ENCODE results near the gene VWA2.

Gene VWA2

DNA sequence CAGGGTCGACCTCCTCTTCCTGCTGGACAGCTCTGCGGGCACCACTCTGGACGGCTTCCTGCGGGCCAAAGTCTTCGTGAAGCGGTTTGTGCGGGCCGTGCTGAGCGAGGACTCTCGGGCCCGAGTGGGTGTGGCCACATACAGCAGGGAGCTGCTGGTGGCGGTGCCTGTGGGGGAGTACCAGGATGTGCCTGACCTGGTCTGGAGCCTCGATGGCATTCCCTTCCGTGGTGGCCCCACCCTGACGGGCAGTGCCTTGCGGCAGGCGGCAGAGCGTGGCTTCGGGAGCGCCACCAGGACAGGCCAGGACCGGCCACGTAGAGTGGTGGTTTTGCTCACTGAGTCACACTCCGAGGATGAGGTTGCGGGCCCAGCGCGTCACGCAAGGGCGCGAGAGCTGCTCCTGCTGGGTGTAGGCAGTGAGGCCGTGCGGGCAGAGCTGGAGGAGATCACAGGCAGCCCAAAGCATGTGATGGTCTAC is 46.9 kb downstream of the VWA2 start:
- no peak for TF ChIP-seq GATA3 (IDR thresholded peaks at IDR 0.05; ENCODE audit: low read depth, low read length)
- TF ChIP-seq GATA2 (IDR thresholded peaks at IDR 0.05; ENCODE audit: low read depth, low read length): no peak

DNA sequence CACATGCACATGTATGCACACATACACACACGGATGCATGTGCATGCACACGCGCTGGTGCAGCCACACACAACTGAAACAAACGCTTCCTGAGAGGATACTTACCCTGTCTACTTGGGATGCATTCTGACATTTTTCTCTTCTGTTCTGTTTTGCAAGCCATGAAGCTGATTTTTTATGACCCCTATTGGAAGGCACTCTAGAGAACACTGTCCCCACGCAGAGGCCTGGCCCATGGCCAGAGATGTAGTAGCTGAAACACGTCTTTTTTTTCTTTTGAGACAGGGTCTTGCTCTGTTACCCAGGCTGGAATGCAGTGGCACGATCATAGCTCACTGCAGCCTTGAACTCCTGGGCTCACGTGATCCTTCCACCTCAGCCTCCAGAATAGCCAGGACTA is 47.9 kb downstream of the VWA2 start:
- TF ChIP-seq GATA2 (IDR thresholded peaks at IDR 0.05; ENCODE audit: low read depth, low read length) (no peak), GATA3 (IDR thresholded peaks at IDR 0.05; ENCODE audit: low read depth, low read length) (no peak)

DNA sequence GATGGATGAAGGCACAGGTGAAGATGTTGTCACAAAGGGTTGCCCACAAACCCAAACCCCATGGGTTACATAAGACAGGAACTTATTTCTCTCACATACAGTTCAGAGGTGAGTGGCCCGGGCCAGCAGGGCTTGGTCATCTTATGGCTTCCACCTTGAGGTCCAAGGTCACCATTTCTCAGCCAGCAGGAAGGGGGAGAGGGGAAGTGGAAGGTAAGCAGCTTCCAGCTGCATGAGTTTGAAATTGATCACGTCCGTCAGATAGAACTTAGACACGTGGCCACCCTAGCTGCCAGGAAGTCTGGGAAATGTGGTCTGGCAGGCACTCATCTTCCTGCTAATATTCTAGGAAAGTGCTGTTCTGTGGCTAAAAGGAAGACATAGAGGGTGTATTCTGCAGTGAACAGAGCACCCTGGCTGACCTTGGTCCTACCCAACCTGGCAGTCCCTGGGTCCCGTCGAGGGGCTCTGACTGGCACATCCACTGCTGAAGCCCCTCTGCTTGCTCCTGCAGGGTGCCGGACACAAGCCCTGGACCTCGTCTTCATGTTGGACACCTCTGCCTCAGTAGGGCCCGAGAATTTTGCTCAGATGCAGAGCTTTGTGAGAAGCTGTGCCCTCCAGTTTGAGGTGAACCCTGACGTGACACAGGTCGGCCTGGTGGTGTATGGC is 49.5 kb downstream of the VWA2 start:
- no peak for TF ChIP-seq GATA2 (IDR thresholded peaks at IDR 0.05; ENCODE audit: low read depth, low read length)
- TF ChIP-seq GATA3 (IDR thresholded peaks at IDR 0.05; ENCODE audit: low read depth, low read length): no peak

DNA sequence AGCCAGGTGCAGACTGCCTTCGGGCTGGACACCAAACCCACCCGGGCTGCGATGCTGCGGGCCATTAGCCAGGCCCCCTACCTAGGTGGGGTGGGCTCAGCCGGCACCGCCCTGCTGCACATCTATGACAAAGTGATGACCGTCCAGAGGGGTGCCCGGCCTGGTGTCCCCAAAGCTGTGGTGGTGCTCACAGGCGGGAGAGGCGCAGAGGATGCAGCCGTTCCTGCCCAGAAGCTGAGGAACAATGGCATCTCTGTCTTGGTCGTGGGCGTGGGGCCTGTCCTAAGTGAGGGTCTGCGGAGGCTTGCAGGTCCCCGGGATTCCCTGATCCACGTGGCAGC is 50.0 kb downstream of the VWA2 start:
- TF ChIP-seq GATA2 (IDR thresholded peaks at IDR 0.05; ENCODE audit: low read depth, low read length) (no peak), GATA3 (IDR thresholded peaks at IDR 0.05; ENCODE audit: low read depth, low read length) (no peak)

DNA sequence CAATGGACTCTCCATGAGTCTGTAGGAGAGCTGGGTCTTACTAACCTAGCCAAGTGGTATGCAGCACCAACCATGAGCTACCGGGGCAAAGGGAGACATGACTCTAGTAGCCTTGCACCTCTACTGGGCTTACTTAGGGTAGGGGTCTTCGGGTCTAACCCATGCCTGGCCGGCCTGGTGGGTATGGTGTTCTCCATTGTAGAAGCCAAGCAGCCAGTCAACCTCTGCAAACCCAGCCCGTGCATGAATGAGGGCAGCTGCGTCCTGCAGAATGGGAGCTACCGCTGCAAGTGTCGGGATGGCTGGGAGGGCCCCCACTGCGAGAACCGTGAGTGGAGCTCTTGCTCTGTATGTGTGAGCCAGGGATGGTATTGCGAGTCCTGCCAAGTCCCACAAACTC is 51.0 kb downstream of the VWA2 start:
- TF ChIP-seq GATA3 (IDR thresholded peaks at IDR 0.05; ENCODE audit: low read depth, low read length): no peak
- TF ChIP-seq GATA2 (IDR thresholded peaks at IDR 0.05; ENCODE audit: low read depth, low read length): no peak

DNA sequence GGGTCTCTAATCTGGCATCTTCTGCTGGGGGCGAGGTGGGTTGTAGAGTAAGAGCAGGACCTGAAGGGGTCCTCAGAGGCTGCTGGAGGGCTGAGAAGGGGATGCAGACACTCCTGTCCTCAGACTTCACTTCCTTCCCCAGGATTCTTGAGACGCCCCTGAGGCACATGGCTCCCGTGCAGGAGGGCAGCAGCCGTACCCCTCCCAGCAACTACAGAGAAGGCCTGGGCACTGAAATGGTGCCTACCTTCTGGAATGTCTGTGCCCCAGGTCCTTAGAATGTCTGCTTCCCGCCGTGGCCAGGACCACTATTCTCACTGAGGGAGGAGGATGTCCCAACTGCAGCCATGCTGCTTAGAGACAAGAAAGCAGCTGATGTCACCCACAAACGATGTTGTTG is 52.0 kb downstream of the VWA2 start:
- TF ChIP-seq GATA3 (IDR thresholded peaks at IDR 0.05; ENCODE audit: low read depth, low read length): no peak
- TF ChIP-seq GATA2 (IDR thresholded peaks at IDR 0.05; ENCODE audit: low read depth, low read length): no peak

DNA sequence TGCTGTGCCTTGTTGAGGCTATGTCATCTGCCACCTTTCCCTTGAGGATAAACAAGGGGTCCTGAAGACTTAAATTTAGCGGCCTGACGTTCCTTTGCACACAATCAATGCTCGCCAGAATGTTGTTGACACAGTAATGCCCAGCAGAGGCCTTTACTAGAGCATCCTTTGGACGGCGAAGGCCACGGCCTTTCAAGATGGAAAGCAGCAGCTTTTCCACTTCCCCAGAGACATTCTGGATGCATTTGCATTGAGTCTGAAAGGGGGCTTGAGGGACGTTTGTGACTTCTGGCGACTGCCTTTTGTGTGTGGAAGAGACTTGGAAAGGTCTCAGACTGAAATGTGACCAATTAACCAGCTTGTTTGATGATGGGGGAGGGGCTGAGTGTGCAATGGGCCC is 52.5 kb downstream of the VWA2 start:
- no peak for TF ChIP-seq GATA3 (IDR thresholded peaks at IDR 0.05; ENCODE audit: low read depth, low read length)
- TF ChIP-seq GATA2 (IDR thresholded peaks at IDR 0.05; ENCODE audit: low read depth, low read length): no peak

DNA sequence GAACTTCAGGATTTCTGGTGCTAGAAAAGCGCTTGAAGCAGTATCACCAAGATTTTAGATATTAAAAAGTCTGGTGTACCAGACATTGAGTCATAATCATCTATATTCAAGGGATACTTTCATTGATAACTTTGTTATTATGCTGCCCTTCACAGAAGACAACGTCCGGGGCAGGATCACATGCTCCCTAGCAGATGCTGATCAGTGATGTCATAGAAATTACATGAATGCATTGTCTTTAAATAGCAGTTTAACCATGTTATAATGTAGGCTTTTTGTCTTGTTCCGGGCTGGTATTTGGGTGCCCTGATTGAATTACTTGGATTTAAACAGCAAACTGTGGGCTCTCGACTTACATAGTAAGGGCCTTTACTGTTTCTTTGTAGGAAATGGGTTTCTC is 54.0 kb downstream of the VWA2 start:
- TF ChIP-seq GATA2 (IDR thresholded peaks at IDR 0.05; ENCODE audit: low read depth, low read length): no peak
- no peak for TF ChIP-seq GATA3 (IDR thresholded peaks at IDR 0.05; ENCODE audit: low read depth, low read length)

DNA sequence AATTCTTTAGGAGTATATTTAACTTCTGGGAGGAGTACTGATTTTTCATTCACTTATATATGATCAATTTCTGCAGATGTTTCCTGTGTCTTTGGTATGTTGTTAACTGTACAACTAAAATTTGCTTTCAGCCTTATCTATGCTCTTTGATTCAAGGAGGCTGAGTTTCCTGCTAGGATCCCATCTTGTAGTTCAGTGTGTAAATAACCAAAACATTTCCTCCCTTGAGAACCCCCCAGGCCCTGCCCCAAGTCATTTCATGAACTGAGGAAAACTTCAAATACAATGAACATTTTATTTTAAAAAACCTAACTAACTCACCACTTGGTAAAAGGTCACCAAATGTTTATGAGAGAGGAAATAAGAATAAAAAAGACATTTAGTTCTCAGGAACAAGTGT is 55.5 kb downstream of the VWA2 start:
- TF ChIP-seq GATA2 (IDR thresholded peaks at IDR 0.05; ENCODE audit: low read depth, low read length): no peak
- TF ChIP-seq GATA3 (IDR thresholded peaks at IDR 0.05; ENCODE audit: low read depth, low read length): no peak

DNA sequence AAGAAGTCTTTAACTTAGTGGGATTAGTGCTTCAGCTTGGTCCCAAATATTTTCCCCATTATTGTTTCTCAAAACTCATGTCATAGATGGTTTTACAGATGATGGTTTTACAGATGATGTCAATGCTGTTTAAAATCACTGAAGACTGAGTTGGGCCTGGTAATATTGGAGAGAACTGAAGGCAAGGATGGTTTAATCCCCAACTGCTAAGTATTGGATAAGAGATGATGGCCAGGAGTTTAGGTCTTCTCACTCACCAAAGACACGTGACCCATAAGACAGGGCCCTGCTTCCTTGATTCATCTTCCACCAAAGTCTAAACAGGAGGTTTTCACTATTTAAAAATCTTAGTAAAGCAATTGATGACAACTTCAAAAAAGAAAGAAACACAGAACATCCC is 56.3 kb downstream of the VWA2 start:
- no peak for TF ChIP-seq GATA2 (IDR thresholded peaks at IDR 0.05; ENCODE audit: low read depth, low read length)

DNA sequence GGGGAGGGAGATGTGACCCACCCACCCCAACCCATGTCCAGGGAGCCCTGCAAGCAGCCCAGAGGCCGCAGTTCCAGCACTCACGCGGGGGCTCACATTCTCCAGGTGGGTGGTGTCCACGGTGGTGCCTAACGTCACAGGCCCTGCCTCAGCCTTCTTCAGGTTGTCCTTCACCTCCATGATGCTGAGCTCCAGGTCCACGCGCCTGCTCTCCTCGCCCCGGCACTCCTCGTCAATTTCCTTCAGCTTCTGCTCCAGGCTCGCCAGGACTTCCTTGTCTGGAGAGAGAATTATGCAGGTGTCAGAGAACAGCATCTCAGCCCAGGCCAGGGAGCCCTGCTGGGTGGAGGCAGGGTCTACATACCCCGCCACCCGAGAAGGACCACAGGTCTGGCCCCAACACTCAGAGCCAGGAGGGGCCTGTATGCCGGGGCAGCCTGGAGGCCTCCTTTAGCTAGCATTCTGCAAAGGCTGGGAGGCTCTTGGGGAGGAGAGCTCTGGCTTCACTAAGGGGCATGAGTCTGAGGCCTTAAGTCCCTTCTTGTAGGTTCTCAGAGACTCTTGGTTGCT is 58.2 kb downstream of the VWA2 start:
- TF ChIP-seq GATA3 (IDR thresholded peaks at IDR 0.05; ENCODE audit: low read depth, low read length): no peak
- TF ChIP-seq GATA2 (IDR thresholded peaks at IDR 0.05; ENCODE audit: low read depth, low read length): no peak

DNA sequence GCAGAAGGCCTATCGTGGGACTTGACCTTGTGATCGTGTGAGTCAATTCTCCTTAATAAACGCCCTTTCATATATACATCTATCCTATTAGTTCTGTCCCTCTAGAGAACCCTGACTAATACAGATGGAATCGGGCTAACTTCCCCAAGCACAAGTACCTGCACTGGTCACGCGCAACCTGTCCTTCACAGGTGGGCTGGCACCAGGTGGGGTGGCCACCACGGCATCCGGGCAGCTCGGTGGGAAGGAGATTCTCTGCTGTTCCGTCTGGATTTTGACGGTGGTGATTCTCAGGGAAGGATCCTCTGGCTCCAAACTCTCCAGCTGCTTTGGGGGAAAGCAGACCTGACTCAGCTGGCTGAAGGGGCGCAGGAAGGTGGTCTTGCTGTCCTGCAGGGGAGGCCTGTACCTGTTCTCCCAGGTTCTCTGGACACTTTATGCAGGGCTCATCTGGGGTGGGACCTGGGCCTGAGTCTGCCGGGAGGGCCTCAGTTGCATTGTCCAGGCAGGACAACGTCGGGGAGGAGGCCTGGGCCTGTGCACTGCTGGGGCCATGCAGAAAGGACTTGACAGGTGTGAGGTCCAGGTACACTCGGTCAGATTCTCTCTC is 61.1 kb downstream of the VWA2 start:
- TF ChIP-seq GATA2 (IDR thresholded peaks at IDR 0.05; ENCODE audit: low read depth, low read length): no peak
- no peak for TF ChIP-seq GATA3 (IDR thresholded peaks at IDR 0.05; ENCODE audit: low read depth, low read length)

DNA sequence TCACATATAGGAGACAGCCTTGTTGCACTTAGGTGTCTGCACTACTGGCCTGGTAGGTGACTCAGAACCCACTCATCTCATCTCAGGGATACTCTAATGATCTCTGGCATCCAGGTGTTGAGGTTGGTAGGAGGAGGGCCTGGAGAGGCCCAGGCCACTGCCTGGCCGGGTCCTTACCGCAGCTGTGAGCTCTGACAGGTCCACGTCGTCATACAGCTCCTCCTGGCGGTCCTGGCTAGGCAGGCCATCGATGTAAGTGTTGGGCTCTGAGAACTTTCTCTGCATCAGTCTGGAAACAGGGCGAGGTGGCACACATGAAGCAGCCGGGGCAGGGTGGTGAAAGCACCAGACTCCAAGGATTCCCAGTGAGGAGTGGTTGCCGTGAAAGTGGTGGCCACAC is 62.1 kb downstream of the VWA2 start:
- TF ChIP-seq GATA3 (IDR thresholded peaks at IDR 0.05; ENCODE audit: low read depth, low read length): no peak
- TF ChIP-seq GATA2 (IDR thresholded peaks at IDR 0.05; ENCODE audit: low read depth, low read length): no peak

DNA sequence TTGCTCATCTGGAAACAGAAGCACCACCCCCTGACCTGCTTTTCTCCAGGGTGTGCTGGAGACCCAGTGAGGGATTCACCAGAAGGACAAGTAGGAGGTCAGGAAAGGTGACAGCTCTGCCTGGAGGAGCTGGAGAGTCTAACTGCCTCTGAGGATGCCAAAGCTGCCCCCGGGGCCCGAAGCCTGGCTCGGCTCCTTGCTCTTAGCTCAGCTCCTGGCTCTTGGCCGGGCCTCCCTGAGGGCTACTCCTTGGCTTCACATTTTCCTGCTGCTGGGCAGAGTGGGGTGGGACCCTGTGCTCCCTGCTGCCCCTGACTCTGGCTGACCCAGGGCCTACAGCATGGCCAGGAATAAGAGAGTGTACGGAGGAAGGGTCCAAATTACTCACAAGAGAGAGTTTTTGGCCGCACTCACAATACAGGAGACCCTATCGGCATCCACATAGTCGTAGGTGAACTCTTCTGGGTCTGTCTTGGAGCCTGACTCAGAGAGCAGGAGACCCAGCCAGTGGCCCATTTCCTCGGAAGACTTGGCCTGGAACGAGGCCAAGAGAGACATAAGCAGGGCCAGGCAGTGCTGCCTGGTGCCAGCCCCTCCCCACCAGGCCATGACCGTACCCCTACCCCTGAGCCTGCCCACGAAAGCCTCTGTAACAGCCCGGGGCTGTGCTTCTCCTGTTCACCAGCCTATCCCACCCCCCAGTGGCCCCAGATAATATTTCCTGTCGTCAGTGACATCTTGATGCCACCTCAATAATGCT is 63.1 kb downstream of the VWA2 start:
- TF ChIP-seq GATA2 (IDR thresholded peaks at IDR 0.05; ENCODE audit: low read depth, low read length) (no peak), GATA3 (IDR thresholded peaks at IDR 0.05; ENCODE audit: low read depth, low read length) (no peak)

DNA sequence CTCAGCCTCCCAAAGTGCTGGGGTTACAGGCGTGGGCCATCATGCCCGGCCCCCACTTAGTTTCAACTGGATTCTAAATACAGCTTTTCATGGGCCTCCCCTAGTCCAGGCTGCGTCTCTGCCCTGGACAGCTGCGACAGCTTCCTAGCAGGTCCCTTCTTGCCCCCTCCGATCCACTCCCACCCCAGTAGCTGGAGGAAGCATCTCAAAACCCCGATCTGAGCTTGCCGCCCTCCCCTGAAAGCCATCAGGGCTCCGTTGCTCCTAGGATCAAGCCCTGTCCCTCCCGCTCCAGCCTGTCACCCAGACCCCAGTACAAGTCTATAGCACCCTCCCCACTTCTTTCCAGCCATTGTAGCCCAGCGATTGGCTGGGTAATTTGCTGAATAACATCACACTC is 64.5 kb downstream of the VWA2 start:
- TF ChIP-seq GATA2 (IDR thresholded peaks at IDR 0.05; ENCODE audit: low read depth, low read length) (no peak), GATA3 (IDR thresholded peaks at IDR 0.05; ENCODE audit: low read depth, low read length) (no peak)

Data from SH-SY5Y (cell line).